Gastrocnemius medialis (tissue), 4 donors: ENCODE measurements around the gene NFATC3. TPM values are rescaled to one million over a fixed set of nuclear protein-coding genes. Genes with fewer than 3 reads are reported as not detected.

Experiments
- ATAC-seq, 2 donors: fragments of 150-250 bp; one replicate each; pipeline ENCODE4 v1.9.1; 2016
- DNase-seq, 2 donors: peaks; one replicate each; pipeline ENCODE4 v3.0.0-alpha.2; 2019
- H3K27ac ChIP-seq, 4 donors: fragments of 200-600 bp; sonication (generic); 1 replicate in 1 of 4; 2 replicates in 3 of 4; pipeline ENCODE4 v1.5.1; 2016 to 2018; ENCODE audit warnings: mild to moderate bottlenecking in 2 of 4, moderate library complexity in 1 of 4
- H3K27me3 ChIP-seq, 3 donors: fragments of 200-600 bp; sonication (generic) in 2 of 3; 1 replicate in 1 of 3; 2 replicates in 2 of 3; pipeline versions ENCODE4 v1.5.1 to v1.6.0; 2016 to 2019; ENCODE audit warnings: mild to moderate bottlenecking in 1 of 3, moderate library complexity in 1 of 3
- H3K36me3 ChIP-seq, 2 donors: fragments of 200-600 bp; sonication (generic) in 1 of 2; one replicate each; pipeline ENCODE4 v1.5.1; 2017 to 2018
- H3K4me1 ChIP-seq, 2 donors: fragments of 200-600 bp; sonication (generic) in 1 of 2; one replicate each; pipeline ENCODE4 v1.5.1; 2016 to 2017; ENCODE audit warnings: mild to moderate bottlenecking in 2 of 2
- H3K4me3 ChIP-seq, 4 donors: fragments of 200-600 bp; sonication (generic) in 3 of 4; 1 replicate in 1 of 4; 2 replicates in 3 of 4; pipeline ENCODE4 v1.5.1; 2016 to 2019; ENCODE audit warnings: mild to moderate bottlenecking in 2 of 4
- H3K9me3 ChIP-seq, 3 donors: fragments of 200-600 bp; sonication (generic) in 2 of 3; 1 replicate in 1 of 3; 2 replicates in 2 of 3; pipeline ENCODE4 v1.5.1; 2016 to 2019
- CTCF ChIP-seq, 5 experiments: fragments of 450-650 bp in 3 of 5; fragments of 200-600 bp in 2 of 5; sonication (generic) in 2 of 5; IDR thresholded peaks in 4 of 5; conservative IDR thresholded peaks in 1 of 5; 1 replicate in 4 of 5; 2 replicates in 1 of 5; pipeline ENCODE4 v1.5.1; 2016 to 2019; ENCODE audit warnings: antibody characterized with exemption in 5 of 5, mild to moderate bottlenecking in 3 of 5, moderate library complexity in 3 of 5
- POLR2A ChIP-seq, 2 donors: fragments of 450-650 bp; IDR thresholded peaks; one replicate each; pipeline ENCODE4 v1.6.1; 2017; ENCODE audit warnings: antibody characterized with exemption in 2 of 2, mild to moderate bottlenecking in 2 of 2, moderate library complexity in 2 of 2
- in situ Hi-C, 4 donors: fragments of 200-750 bp; cut with MboI; loops; one replicate each; pipeline versions ENCODE4 v1.15.0 to v1.8.0; 2017; ENCODE audit warnings: low sequenced_read_pairs in 4 of 4
- intact Hi-C: fragments of 100-400 bp; cut with DNase I; formaldehyde crosslinking; loops from one replicate; pipeline ENCODE4 v1.15.1; 2023; ENCODE audit warnings: low total_unique reads
- total RNA-seq, 4 donors: library from RNA; depleted of rRNA; stranded (reverse); fragments of >200 nt; gene quantifications; one replicate each; pipeline versions ENCODE4 v1.1.0 to v1.2.3, GENCODE V29; 2016

Gene NFATC3
- total RNA-seq, 4 donors from 2014 or later = 47.9 to 72.7 (median 70.7) TPM

DNA sequence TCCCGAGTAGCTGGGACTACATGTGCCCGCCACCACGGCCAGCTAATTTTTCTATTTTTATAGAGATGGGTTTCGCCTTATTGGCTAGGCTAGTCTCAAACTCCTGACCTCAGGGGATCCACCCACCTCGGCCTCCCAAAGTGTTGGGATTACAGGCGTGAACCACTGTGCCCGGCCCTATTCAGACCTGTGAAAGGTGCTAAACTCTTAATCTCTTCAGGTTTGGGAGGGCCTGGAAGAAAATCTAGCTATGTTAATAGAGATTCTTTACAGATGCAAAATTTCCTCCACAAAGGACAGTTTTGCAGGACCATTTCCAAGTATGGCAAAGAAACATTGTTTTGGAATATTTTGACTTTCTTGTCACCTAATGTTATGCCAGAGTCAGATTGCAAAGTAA, 156.9 kb downstream of the NFATC3 start:
- in situ Hi-C loops = loop anchor here in 1 of 4 donors (5.0 to 25.0 kb wide), 2 partner anchors 80 to 430 kb away; partner anchors contain the start of genes RANBP10 and TSNAXIP1
- ATAC-seq = no peak

DNA sequence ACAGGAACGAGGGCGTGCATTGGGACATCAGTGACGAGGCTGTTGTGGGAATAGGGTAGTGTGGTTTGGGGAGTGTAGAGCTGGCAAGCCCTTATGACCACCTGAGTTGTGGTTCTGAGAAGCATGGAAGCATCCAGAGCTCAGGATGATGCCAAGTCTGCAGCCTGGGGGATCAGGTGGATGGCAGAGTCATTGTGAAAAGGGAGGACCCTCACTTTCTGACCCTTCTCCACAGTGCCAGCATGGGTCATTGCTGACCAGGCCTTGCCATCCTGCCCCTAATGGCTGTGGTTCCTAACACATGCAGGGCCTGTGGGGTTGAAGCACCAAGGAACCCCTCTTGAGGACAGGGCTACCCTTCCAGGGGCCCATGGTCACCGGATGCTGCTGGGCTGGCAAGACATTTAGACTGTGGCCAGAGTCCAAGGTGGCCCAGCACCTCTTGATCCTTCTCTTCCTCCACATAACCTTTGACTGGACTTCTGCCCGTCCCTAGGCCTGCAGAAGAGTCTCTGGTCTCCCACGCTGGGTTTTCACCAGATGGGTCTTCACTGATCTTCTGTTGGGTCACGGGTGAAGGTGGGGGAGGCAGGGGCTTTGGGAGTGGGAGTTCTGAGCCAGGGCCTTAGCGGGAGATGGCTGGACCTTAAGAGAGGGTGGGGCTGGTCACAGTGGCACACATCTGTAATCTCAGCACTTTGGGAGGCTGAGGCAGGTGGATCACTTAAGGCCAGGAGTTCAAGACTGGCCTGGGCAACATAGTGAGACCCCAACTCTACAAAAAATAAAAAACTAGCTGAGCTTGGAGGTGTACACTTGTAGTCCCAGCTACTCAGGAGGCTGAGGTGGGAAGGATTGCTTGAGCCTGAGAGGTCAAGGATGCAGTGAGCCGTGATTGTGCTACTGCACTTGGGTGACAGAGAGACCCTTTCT, 158.0 kb downstream of the NFATC3 start:
- H3K27ac ChIP-seq = peak overlapping the region in 1 of 4 donors; percentile 28
- no peaks in the 10 kb centered on the region for H3K27me3 ChIP-seq
- intact Hi-C loops (no loop called here), in situ Hi-C loops (loop anchor here in 1 of 4 donors (5.0 to 25.0 kb wide), 2 partner anchors 79 to 431 kb away; partner anchors contain the start of genes RANBP10 and TSNAXIP1)
- H3K36me3 ChIP-seq = no peaks in the 10 kb centered on the region
- no peaks in the 10 kb centered on the region for H3K9me3 ChIP-seq
- ATAC-seq (no peak), DNase-seq (peak in 1 of 2 donors; percentile 18)
- H3K4me1 ChIP-seq = peaks cover 29 to 42% of the 10 kb centered on the region in 2 donors
- TF ChIP-seq POLR2A (IDR thresholded peaks at IDR 0.05) (no peak), CTCF (IDR thresholded peaks at IDR 0.05 in 4 of 5, conservative IDR thresholded peaks at IDR 0.05 in 1 of 5) (no peak)
- H3K4me3 ChIP-seq = no peak overlapping the region

More for the DNA sequence above, 156.9 kb downstream of the NFATC3 start:
- TF ChIP-seq POLR2A (IDR thresholded peaks at IDR 0.05) (no peak), CTCF (IDR thresholded peaks at IDR 0.05 in 4 of 5, conservative IDR thresholded peaks at IDR 0.05 in 1 of 5) (no peak)
- Histone ChIP-seq H3K27ac (no peak overlapping the region), H3K4me1 (peaks cover 24 to 39% of the 10 kb centered on the region in 2 donors), H3K9me3 (no peaks in the 10 kb centered on the region), H3K36me3 (no peaks in the 10 kb centered on the region), H3K27me3 (no peaks in the 10 kb centered on the region), H3K4me3 (no peak overlapping the region)
- no peak for DNase-seq
- intact Hi-C loops = no loop called here

DNA sequence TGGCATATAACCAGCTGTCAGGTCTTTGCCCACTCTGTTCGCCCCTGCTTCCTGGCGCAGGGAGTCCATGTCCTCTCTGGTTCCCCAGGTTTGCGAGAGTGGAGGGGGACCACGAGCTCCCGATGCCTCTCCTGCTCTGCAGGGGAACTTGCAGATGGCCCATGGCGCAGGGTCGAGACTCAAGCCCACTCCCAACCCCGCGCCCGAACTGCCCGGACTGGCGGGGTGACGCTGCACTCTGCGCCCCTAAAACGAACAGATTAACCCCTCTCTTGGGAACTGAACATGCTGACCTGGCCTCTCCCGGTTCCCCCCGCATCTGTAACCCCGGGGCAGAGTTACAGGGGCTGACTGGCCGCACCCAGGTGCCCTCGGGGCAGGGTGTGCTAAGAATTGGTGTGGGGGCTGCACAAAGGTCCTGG, 159.3 kb downstream of the NFATC3 start:
- in situ Hi-C loops = loop anchor here in 1 of 4 donors (5.0 to 25.0 kb wide), 2 partner anchors 78 to 432 kb away; partner anchors contain the start of genes RANBP10 and TSNAXIP1
- Histone ChIP-seq H3K9me3 (no peaks in the 10 kb centered on the region), H3K4me1 (peaks cover 40 to 52% of the 10 kb centered on the region in 2 donors), H3K4me3 (peak overlapping the region; percentile 68 to 97 (median 92)), H3K27ac (peak overlapping the region; percentile 95 to 100 (median 99)), H3K27me3 (no peaks in the 10 kb centered on the region), H3K36me3 (peaks cover 0 to 4% of the 10 kb centered on the region in 2 donors)
- DNase-seq (no peak), ATAC-seq (no peak)
- TF ChIP-seq POLR2A (IDR thresholded peaks at IDR 0.05) = no peak
- TF ChIP-seq CTCF (IDR thresholded peaks at IDR 0.05 in 4 of 5, conservative IDR thresholded peaks at IDR 0.05 in 1 of 5) = no peak
- intact Hi-C loops = no loop called here

DNA sequence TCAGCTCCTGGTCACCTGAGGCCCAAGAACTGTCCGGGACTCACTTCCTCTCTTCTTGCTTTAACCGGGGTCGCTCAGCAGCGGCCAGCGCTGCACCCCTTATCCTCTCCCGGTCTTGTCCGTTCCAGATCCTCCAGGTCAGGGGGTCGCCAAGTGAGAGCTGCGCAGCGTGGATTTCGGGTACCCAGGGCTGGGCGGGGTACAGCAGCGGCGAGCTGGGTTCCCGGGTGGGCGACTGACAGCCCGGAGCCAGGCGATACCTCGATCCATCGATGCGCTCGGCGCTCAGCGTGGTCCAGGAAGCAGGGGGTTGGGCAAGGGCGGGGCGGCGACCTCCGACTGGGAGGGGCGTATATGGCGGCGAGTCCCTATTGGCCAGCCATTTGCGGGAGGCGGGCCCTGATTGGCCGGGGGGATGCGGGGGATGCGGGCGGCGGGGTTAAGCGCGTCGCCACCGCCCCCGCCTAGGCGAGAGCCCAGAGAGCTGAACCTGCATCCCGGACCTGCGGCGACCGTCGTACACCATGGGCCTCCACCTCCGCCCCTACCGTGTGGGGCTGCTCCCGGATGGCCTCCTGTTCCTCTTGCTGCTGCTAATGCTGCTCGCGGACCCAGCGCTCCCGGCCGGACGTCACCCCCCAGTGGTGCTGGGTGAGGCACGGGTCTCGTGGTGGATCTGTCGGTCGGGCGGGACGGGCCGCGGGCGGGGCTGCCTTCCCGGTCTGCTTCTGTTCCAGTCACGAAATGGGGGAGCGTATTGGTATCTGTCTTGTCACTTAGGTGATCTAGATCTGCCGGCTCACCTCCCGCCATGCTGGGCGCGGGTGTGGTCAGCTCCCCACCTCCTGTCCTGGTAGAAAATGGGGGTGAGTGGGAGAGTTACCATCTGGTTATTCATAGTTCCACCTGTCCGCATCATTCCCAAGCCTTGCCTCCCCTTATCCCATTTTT, 160.0 kb downstream of the NFATC3 start, which contains the start of gene PLA2G15:
Gene PLA2G15, plus strand, starts transcription at position 471 of the 951 bp plus-strand sequence. Its CDS starts 54 bp downstream, at position 525.
- H3K4me3 ChIP-seq = peak within 1 kb of the TSS; percentile 68 to 97 (median 92)
- H3K27me3 ChIP-seq = no peaks in the 10 kb centered on the region
- peak within 1 kb of the TSS; percentile 95 to 100 (median 99) for H3K27ac ChIP-seq
- intact Hi-C loops = loop anchor here (5.0 kb wide), 1 partner anchor 67 kb away; the partner anchor contains the start of genes PRMT7 and SLC7A6OS
- DNase-seq (peak; percentile 96 to 97), ATAC-seq (peak; percentile 58 to 63)
- H3K36me3 ChIP-seq = peaks cover 0 to 11% of the 10 kb centered on the region in 2 donors
- H3K9me3 ChIP-seq = no peaks in the 10 kb centered on the region
- in situ Hi-C loops = loop anchor here in 1 of 4 donors (5.0 to 25.0 kb wide), 2 partner anchors 77 to 433 kb away; partner anchors contain the start of genes RANBP10 and TSNAXIP1
- TF ChIP-seq CTCF (IDR thresholded peaks at IDR 0.05 in 4 of 5, conservative IDR thresholded peaks at IDR 0.05 in 1 of 5) (no peak), POLR2A (IDR thresholded peaks at IDR 0.05) (peak; percentile 98 to 99)
- peaks cover 42 to 52% of the 10 kb centered on the region in 2 donors for H3K4me1 ChIP-seq
